Endothelial cell of umbilical vein (primary cell): ENCODE results near the gene TUBA3D. TPM values are rescaled to one million over a fixed set of nuclear protein-coding genes. Genes with fewer than 3 reads are reported as not detected.
"Not testable (repeated sequence)": the region's sequence is repeated elsewhere in the genome, so short reads cannot be mapped to it uniquely, and the experiment has no call there.

Source experiments
- BruUV-seq: library from RNA; stranded (reverse); fragments of 400-500 nt; replicated peaks from 2 replicates; lab custom pipeline; 2021; lab: Mats Ljungman, UMichigan
- CTCF ChIA-PET: fragments of 300-600, 350-600 bp; sonication (Branson Sonifier 250); formaldehyde crosslinking; loops from one replicate; lab custom pipeline; 2021; ENCODE audit warnings: antibody characterized with exemption, inconsistent platforms; lab: Charles Lee
- POLR2A ChIA-PET: fragments of 300-600, 350-600 bp; sonication (Branson Sonifier 250); formaldehyde crosslinking; loops from one replicate; lab custom pipeline; 2021; ENCODE audit warnings: antibody characterized with exemption, inconsistent platforms; lab: Charles Lee
- DNase-seq: peaks from one replicate; pipeline ENCODE4 v3.0.0-alpha.2; 2011; ENCODE audit warnings: low read depth, low spot score
- FAIRE-seq: peaks from 2 replicates; lab custom pipeline; 2011; peaks lifted over from hg19 to GRCh38; lab: Jason Lieb, UNC
- H2AFZ ChIP-seq: 2 replicates; pipeline ENCODE4 v1.6.0; 2012; ENCODE audit warnings: low read depth, low read length, control low read depth, inconsistent platforms
- H3K27ac ChIP-seq: 2 replicates; pipeline ENCODE4 v1.5.1; 2011; ENCODE audit warnings: low read depth, mild to moderate bottlenecking, control low read depth, low read length, moderate library complexity; ENCODE audit not compliant: insufficient read depth
- H3K27me3 ChIP-seq, 2 experiments: 2 replicates each; pipeline versions ENCODE4 v1.6.0 to v1.6.1; 2011; ENCODE audit warnings: low read length in 2 of 2, mixed read lengths in 1 of 2; ENCODE audit not compliant: control insufficient read depth in 2 of 2, insufficient read depth in 2 of 2
- H3K36me3 ChIP-seq, 2 experiments: 2 replicates in 1 of 2; 3 replicates in 1 of 2; pipeline ENCODE4 v1.5.1; 2011; ENCODE audit warnings: low read length in 2 of 2, mild to moderate bottlenecking in 1 of 2, moderate library complexity in 1 of 2; ENCODE audit not compliant: control insufficient read depth in 2 of 2, insufficient read depth in 2 of 2; ENCODE audit errors: extremely low read depth in 1 of 2
- H3K4me1 ChIP-seq: 3 replicates; pipeline ENCODE4 v1.5.1; 2011; ENCODE audit warnings: mild to moderate bottlenecking, low read length; ENCODE audit not compliant: control insufficient read depth, insufficient read depth; ENCODE audit errors: extremely low read depth
- H3K4me2 ChIP-seq: 2 replicates; pipeline ENCODE4 v1.6.1; 2011; ENCODE audit warnings: low read length, control low read depth, mixed read lengths; ENCODE audit not compliant: insufficient read depth
- H3K4me3 ChIP-seq, 3 experiments: fragments of 200-600 bp in 1 of 3; sonication (generic), shearing (Covaris generic) in 1 of 3; replicated peaks in 1 of 3; 2 replicates each; pipeline ENCODE4 v1.5.1; 2011 to 2016; ENCODE audit warnings: control low read depth in 3 of 3, low read length in 3 of 3, mild to moderate bottlenecking in 2 of 3, inconsistent platforms in 1 of 3, low read depth in 1 of 3, moderate library complexity in 1 of 3; ENCODE audit not compliant: insufficient read depth in 1 of 3
- H3K79me2 ChIP-seq: 2 replicates; pipeline ENCODE4 v1.6.0; 2012; ENCODE audit warnings: low read length, inconsistent platforms; ENCODE audit not compliant: control insufficient read depth, insufficient read depth
- H3K9ac ChIP-seq: replicated peaks from 2 replicates; pipeline ENCODE3; 2011; ENCODE audit warnings: low read length, control low read depth; ENCODE audit not compliant: insufficient read depth; ENCODE audit errors: extremely low read depth
- H3K9me1 ChIP-seq: replicated peaks from 3 replicates; pipeline ENCODE4 v1.6.0; 2011; ENCODE audit warnings: mild to moderate bottlenecking, low read length; ENCODE audit not compliant: control insufficient read depth, insufficient read depth; ENCODE audit errors: extremely low read depth
- H3K9me3 ChIP-seq: replicated peaks from 2 replicates; pipeline ENCODE4 v1.5.1; 2012; ENCODE audit warnings: low read length, inconsistent platforms; ENCODE audit not compliant: control insufficient read depth, insufficient read depth
- H4K20me1 ChIP-seq: replicated peaks from 2 replicates; pipeline ENCODE3; 2011; ENCODE audit warnings: mild to moderate bottlenecking, low read length; ENCODE audit not compliant: control insufficient read depth, insufficient read depth; ENCODE audit errors: extremely low read depth
- dilution Hi-C: fragments of 300-500 bp; cut with MboI; formaldehyde crosslinking; loops from one replicate; pipeline ENCODE4 v1.15.0; 2019; ENCODE audit warnings: low sequenced_read_pairs; ENCODE audit not compliant: extremely low pct_ligation_motif_present
- intact Hi-C: fragments of 100-400 bp; cut with micrococcal nuclease; formaldehyde crosslinking; loops from one replicate; pipeline ENCODE4 v1.10.0; 2022
- microRNA-seq: library from miRNA; unstranded; fragments of <30 nt; microRNA quantifications from one replicate; pipeline ENCODE4 v1.2.0, GENCODE V29; 2021; ENCODE audit warnings: borderline number of aligned reads, borderline replicate concordance
- polyA plus RNA-seq, 4 experiments: library from polyadenylated mRNA; depleted of rRNA in 3 of 4; stranded (reverse) in 3 of 4; unstranded in 1 of 4; fragments of >200 nt; gene quantifications; 2 replicates each; pipeline versions ENCODE4 v1.2.1 to v1.2.3, GENCODE V29; 2011 to 2012; ENCODE audit warnings: missing spikeins in 1 of 4
- total RNA-seq: library from RNA; stranded (reverse); gene quantifications from 2 replicates; pipeline ENCODE4 v1.2.3, GENCODE V29; 2021

Gene TUBA3D
- total and polyA plus RNA-seq, 2 donors (not counting 3 experiments of a cell fraction or from before 2014, with no cell fraction given), result not detected

GRCh38 chr2:131531547-131532185, 55.7 kb downstream of the TUBA3D start:
- CTCF ChIA-PET, H3K4me2 ChIP-seq, POLR2A ChIA-PET, H3K9me1 ChIP-seq, H3K79me2 ChIP-seq, H3K9me3 ChIP-seq, H3K27me3 ChIP-seq, BruUV-seq, H3K36me3 ChIP-seq, H3K27ac ChIP-seq, H2AFZ ChIP-seq, H3K4me1 ChIP-seq, H3K4me3 ChIP-seq, intact Hi-C loops, FAIRE-seq, DNase-seq, H4K20me1 ChIP-seq, dilution Hi-C loops, H3K9ac ChIP-seq: not testable (repeated sequence)

Small RNA genes within 50 kb of the gene (microRNA-seq; reads per million reads assigned to microRNA genes)
- gene MIR4784, result not detected

Other genes with a start within 250 kb of the TUBA3D start
- gene RAB6D, start 112.0 kb upstream of the TUBA3D start, total RNA-seq, result not detected in 2 replicates
- gene RAB6D, start 112.0 kb upstream of the TUBA3D start, polyA plus RNA-seq, result 0.01 and 0.03 TPM in 2 replicates
- 170 and 184 TPM in 2 replicates for gene MZT2A, start 16.3 kb downstream of the TUBA3D start, total RNA-seq
- 117 and 204 TPM in 2 replicates for gene MZT2A, start 16.3 kb downstream of the TUBA3D start, polyA plus RNA-seq
- gene CCDC74A, start 51.8 kb downstream of the TUBA3D start, total RNA-seq, result 6.8 and 7.0 TPM in 2 replicates
- 11.7 and 13.6 TPM in 2 replicates for gene CCDC74A, start 51.8 kb downstream of the TUBA3D start, polyA plus RNA-seq